ENCODE results near the gene GRAMD1C. TPM values are rescaled to one million over a fixed set of nuclear protein-coding genes. Genes with fewer than 3 reads are reported as not detected.

The GRAMD1C gene
- 2.1 and 6.6 TPM in 2 replicates for total RNA-seq

GRCh38 chr3:113838631-113839209 lies at the start of gene GRAMD1C:
TSS of gene GRAMD1C (plus strand) at chr3:113838788. CDS start at chr3:113838910, 122 bp downstream.

DNA sequence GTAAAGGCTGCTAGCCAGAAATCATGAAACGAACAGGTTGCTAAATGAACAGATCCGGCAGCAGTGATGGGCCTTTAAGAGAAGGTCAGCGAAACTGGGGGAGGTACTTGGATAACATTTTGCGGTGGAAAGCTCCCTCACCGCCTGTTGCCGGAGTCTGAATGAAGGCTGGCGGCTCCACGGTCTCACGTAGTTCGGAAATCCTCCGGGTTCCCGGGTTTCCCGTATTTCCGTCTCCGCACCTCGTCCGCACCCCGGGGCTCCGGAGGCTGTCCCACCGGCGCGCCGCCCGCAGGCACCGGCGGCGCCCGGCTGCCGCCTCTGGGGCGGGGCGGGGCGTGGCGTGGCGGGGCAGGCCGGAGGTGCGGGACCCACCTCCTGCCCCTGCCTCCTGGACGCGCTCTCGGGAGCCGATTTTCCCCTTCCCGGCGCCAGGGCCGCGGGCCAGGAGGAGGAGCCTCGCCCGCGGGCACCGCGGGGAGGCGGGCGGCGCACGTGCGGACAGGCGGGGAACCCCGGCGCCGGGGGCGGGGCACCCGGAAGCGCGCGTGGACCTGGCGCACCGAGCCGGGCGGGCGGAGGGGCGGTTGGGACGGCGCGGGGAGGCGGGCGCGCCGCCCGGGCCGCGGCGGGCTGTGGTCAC lies 108.9 kb downstream of the GRAMD1C start, which contains the start of gene ZDHHC23:
TSS of gene ZDHHC23 (plus strand) at position 642 of the 643 bp plus-strand sequence. CDS start 790 bp downstream, outside the sequence.

Other genes starting within 250 kb of the GRAMD1C start
- 5.3 and 8.1 TPM in 2 replicates for gene USF3, start 142.1 kb upstream of the GRAMD1C start, total RNA-seq
- 124 and 184 TPM in 2 replicates for gene NAA50, start 92.5 kb upstream of the GRAMD1C start, total RNA-seq
- 75.0 and 123 TPM in 2 replicates for gene ATP6V1A, start 91.8 kb upstream of the GRAMD1C start, total RNA-seq
- gene ZDHHC23, start 109.2 kb downstream of the GRAMD1C start, total RNA-seq, result 0.89 and 1.0 TPM in 2 replicates
- gene CCDC191, start 217.7 kb downstream of the GRAMD1C start, total RNA-seq, result 1.2 and 2.3 TPM in 2 replicates
- 17.8 and 20.6 TPM in 2 replicates for gene QTRT2, start 217.9 kb downstream of the GRAMD1C start, total RNA-seq